CD14-positive monocyte (primary cell): Measurements from ENCODE around the gene EIF3K. TPM values are rescaled to one million over a fixed set of nuclear protein-coding genes. Genes with fewer than 3 reads are reported as not detected.
A peak's percentile ranks its signal among the peaks of the same experiment; 100 is the strongest.

Experiments
- DNase-seq, 3 donors: peaks; one replicate each; pipeline ENCODE4 v3.0.0-alpha.2; 2011 to 2022
- H2AFZ ChIP-seq: 2 replicates; pipeline ENCODE4 v1.6.0; 2012; ENCODE audit warnings: mild to moderate bottlenecking, low read depth, low read length, inconsistent platforms; ENCODE audit not compliant: insufficient read depth, poor library complexity, severe bottlenecking
- H3K27ac ChIP-seq, 2 donors: 1 replicate in 1 of 2; 2 replicates in 1 of 2; pipeline ENCODE4 v1.5.1; 2012 to 2013; ENCODE audit warnings: low read length in 2 of 2, control low read depth in 1 of 2, inconsistent platforms in 1 of 2, low read depth in 1 of 2, mild to moderate bottlenecking in 1 of 2
- H3K27me3 ChIP-seq, 2 donors: one replicate each; pipeline versions ENCODE4 v1.6.0 to v1.6.1; 2011 to 2013; ENCODE audit warnings: low read length in 2 of 2; ENCODE audit not compliant: control insufficient read depth in 2 of 2, insufficient read depth in 2 of 2
- H3K36me3 ChIP-seq, 2 donors: replicated peaks in 1 of 2; 1 replicate in 1 of 2; 2 replicates in 1 of 2; pipeline versions ENCODE4 v1.5.1 to v1.6.1; 2012 to 2013; ENCODE audit warnings: low read length in 2 of 2, control low read depth in 1 of 2, inconsistent platforms in 1 of 2, mild to moderate bottlenecking in 1 of 2; ENCODE audit not compliant: insufficient read depth in 2 of 2, control insufficient read depth in 1 of 2
- H3K4me1 ChIP-seq, 2 donors: 1 replicate in 1 of 2; 2 replicates in 1 of 2; pipeline versions ENCODE4 v1.5.1 to v1.6.1; 2012 to 2013; ENCODE audit warnings: low read length in 2 of 2, control low read depth in 1 of 2, inconsistent platforms in 1 of 2, mild to moderate bottlenecking in 1 of 2, moderate library complexity in 1 of 2; ENCODE audit not compliant: insufficient read depth in 2 of 2, control insufficient read depth in 1 of 2
- H3K4me2 ChIP-seq: replicated peaks from 2 replicates; pipeline ENCODE3; 2012; ENCODE audit warnings: low read length, moderate library complexity, mild to moderate bottlenecking; ENCODE audit not compliant: poor library complexity, severe bottlenecking; ENCODE audit errors: extremely low read depth
- H3K4me3 ChIP-seq, 3 experiments: fragments of 200-600 bp in 1 of 3; sonication (generic) in 1 of 3; replicated peaks in 1 of 3; 1 replicate in 2 of 3; 2 replicates in 1 of 3; pipeline ENCODE4 v1.5.1; 2011 to 2013; ENCODE audit warnings: low read length in 3 of 3, mild to moderate bottlenecking in 3 of 3, control low read depth in 2 of 3, low read depth in 2 of 3, inconsistent platforms in 1 of 3, moderate library complexity in 1 of 3
- H3K79me2 ChIP-seq: 2 replicates; pipeline ENCODE4 v1.6.0; 2012; ENCODE audit warnings: mild to moderate bottlenecking, control low read depth, inconsistent platforms, low read length, moderate library complexity; ENCODE audit not compliant: insufficient read depth
- H3K9ac ChIP-seq: 2 replicates; pipeline ENCODE4 v1.6.0; 2017; ENCODE audit warnings: low read length, mild to moderate bottlenecking; ENCODE audit not compliant: insufficient read depth, poor library complexity, severe bottlenecking
- H3K9me3 ChIP-seq, 2 donors: replicated peaks in 1 of 2; 1 replicate in 1 of 2; 2 replicates in 1 of 2; pipeline versions ENCODE4 v1.5.1 to v1.6.1; 2012 to 2013; ENCODE audit warnings: low read length in 2 of 2, control low read depth in 1 of 2; ENCODE audit not compliant: control insufficient read depth in 1 of 2, insufficient read depth in 1 of 2
- H4K20me1 ChIP-seq: 2 replicates; pipeline ENCODE4 v1.6.0; 2012; ENCODE audit warnings: mild to moderate bottlenecking, low read length, control low read depth, moderate library complexity; ENCODE audit not compliant: insufficient read depth
- H3K27ac Mint-ChIP-seq, 7 donors: one replicate each; pipeline ENCODE4 v1.8.0; 2020; ENCODE audit warnings: mild to moderate bottlenecking in 7 of 7, mixed read lengths in 7 of 7, moderate library complexity in 6 of 7, inconsistent platforms in 2 of 7
- H3K27me3 Mint-ChIP-seq, 3 donors: one replicate each; pipeline ENCODE4 v1.8.0; 2021 to 2022; ENCODE audit warnings: low read depth in 3 of 3, mild to moderate bottlenecking in 3 of 3, mixed read lengths in 3 of 3, moderate library complexity in 3 of 3, inconsistent platforms in 1 of 3
- H3K36me3 Mint-ChIP-seq, 2 donors: one replicate each; pipeline ENCODE4 v1.8.0; 2020; ENCODE audit warnings: mixed read lengths in 2 of 2, inconsistent platforms in 1 of 2, mild to moderate bottlenecking in 1 of 2
- H3K4me1 Mint-ChIP-seq: one replicate; pipeline ENCODE4 v1.8.0; 2020; ENCODE audit warnings: mild to moderate bottlenecking, mixed read lengths
- H3K4me3 Mint-ChIP-seq, 2 donors: one replicate each; pipeline ENCODE4 v1.8.0; 2020; ENCODE audit warnings: mild to moderate bottlenecking in 2 of 2, mixed read lengths in 2 of 2, moderate library complexity in 1 of 2
- H3K9me3 Mint-ChIP-seq, 7 donors: one replicate each; pipeline ENCODE4 v1.8.0; 2020 to 2022; ENCODE audit warnings: mixed read lengths in 7 of 7, mild to moderate bottlenecking in 6 of 7, moderate library complexity in 6 of 7, inconsistent platforms in 2 of 7
- WGBS: methylation state at CpG from one replicate; pipeline ENCODE4 v1.1.5; 2013; ENCODE audit warnings: missing lambda C conversion rate; ENCODE audit not compliant: insufficient coverage; 5-methylcytosine and 5-hydroxymethylcytosine counted together
- intact Hi-C, 2 donors: fragments of 100-400 bp; cut with micrococcal nuclease; formaldehyde crosslinking; loops; one replicate each; pipeline versions ENCODE4 v1.15.0 to v1.15.1; 2023
- polyA plus RNA-seq, 3 donors: library from polyadenylated mRNA; depleted of rRNA in 1 of 3; unstranded in 2 of 3; stranded (reverse) in 1 of 3; fragments of 300-500 nt in 2 of 3; fragments of >200 nt in 1 of 3; fragmentation: Illumina TruSeq in 2 of 3; gene quantifications; 1 replicate in 2 of 3; 2 replicates in 1 of 3; pipeline ENCODE4 v1.2.3, GENCODE V29; 2012 to 2021
- TF ChIP-seq, protein P1 (sequence below): fragments of 200-600 bp; IDR thresholded peaks from one replicate; pipeline ENCODE4 v1.8.0; 2022; ENCODE audit warnings: antibody characterized with exemption, mild to moderate bottlenecking

The EIF3K gene
- polyA plus RNA-seq, 3 donors: 326 to 1,088 (median 381) TPM

DNA sequence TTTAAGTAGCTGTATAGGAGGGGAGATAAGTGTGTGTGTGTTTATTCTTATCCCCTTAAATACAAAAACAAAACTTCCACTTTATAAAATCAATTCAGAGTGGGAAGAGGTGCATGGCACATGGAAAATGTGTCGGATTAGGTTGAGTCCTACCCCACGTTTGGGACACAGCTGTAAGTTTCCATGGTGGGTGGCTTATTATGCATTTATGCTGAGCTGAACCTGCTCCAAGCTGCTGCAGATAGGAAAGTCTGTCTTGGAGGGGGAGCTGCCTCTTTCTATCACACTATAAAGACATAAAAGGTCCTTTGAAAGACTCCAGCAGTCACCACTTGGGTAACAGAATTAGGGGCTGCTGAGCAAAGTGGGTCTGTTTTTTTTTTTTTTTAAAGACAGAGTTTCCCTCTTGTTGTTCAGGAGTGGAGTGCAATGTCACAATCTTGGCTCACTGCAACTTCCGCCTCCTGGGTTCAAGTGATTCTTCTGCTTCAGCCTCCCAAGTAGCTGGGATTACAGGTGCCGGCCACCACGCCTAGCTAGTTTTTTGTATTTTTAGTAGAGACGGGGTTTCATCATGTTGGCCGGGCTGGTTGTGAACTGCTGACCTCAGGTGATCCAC, 43.7 kb downstream of the EIF3K start:
- 74% methylated on average over 2 of the region's 7 CpGs for WGBS
- no peak overlapping the region for H2AFZ ChIP-seq
- intact Hi-C loops: no loop called here
- H3K36me3 Mint-ChIP-seq: peaks cover 18 to 29% of the 10 kb centered on the region in 2 donors
- no peaks in the 10 kb centered on the region for H3K27me3 ChIP-seq
- no peak overlapping the region for H3K4me3 Mint-ChIP-seq
- H3K4me1 ChIP-seq: peaks cover 57 to 67% of the 10 kb centered on the region in 2 donors
- H3K9me3 Mint-ChIP-seq: no peaks in the 10 kb centered on the region
- H3K79me2 ChIP-seq: peaks cover 100% of the 10 kb centered on the region
- peaks cover 0 to 15% of the 10 kb centered on the region in 2 donors for H3K36me3 ChIP-seq
- peak overlapping the region; percentile 62 to 88 (median 77) for H3K27ac Mint-ChIP-seq
- no peaks in the 10 kb centered on the region for H3K27me3 Mint-ChIP-seq
- H3K9me3 ChIP-seq: no peaks in the 10 kb centered on the region
- H3K4me1 Mint-ChIP-seq: peaks cover 71% of the 10 kb centered on the region
- H3K4me2 ChIP-seq: peak overlapping the region; percentile 8
- no peak overlapping the region for H3K9ac ChIP-seq
- H4K20me1 ChIP-seq: peaks cover 97% of the 10 kb centered on the region
- peak in 1 of 3 donors; percentile 27 for DNase-seq
- H3K4me3 ChIP-seq: peak overlapping the region in 1 of 3 experiments; percentile 4
- TF ChIP-seq, protein P1, sequence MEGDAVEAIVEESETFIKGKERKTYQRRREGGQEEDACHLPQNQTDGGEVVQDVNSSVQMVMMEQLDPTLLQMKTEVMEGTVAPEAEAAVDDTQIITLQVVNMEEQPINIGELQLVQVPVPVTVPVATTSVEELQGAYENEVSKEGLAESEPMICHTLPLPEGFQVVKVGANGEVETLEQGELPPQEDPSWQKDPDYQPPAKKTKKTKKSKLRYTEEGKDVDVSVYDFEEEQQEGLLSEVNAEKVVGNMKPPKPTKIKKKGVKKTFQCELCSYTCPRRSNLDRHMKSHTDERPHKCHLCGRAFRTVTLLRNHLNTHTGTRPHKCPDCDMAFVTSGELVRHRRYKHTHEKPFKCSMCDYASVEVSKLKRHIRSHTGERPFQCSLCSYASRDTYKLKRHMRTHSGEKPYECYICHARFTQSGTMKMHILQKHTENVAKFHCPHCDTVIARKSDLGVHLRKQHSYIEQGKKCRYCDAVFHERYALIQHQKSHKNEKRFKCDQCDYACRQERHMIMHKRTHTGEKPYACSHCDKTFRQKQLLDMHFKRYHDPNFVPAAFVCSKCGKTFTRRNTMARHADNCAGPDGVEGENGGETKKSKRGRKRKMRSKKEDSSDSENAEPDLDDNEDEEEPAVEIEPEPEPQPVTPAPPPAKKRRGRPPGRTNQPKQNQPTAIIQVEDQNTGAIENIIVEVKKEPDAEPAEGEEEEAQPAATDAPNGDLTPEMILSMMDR: no peak
- H3K27ac ChIP-seq: peak overlapping the region in 1 of 2 donors; percentile 68

DNA sequence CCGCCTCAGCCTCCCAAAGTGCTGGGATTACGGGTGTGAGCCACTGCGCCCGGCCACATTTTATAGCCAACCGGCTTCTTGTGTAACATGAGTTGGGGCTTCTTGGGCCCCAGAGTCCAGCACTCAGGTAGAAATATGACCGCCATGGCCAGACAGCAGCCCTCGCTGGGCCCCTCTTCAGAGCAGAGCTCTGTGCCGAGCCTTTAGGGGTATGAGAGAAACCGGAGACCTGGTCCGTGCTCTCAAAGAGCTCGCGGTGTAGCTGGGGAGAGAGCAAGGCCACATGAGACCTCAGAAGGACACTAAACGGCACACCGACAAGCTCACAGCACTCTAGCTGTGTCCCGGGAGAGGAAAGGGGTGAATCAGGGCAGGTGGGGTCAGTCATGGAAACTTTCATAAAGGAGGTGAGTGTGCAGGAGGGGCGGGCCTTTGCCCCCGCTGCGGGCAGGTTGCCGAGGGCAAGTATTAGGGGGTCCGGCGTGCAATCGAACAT, 44.2 kb downstream of the EIF3K start:
- Mint-ChIP-seq H3K4me3 (no peak overlapping the region), H3K4me1 (peaks cover 72% of the 10 kb centered on the region), H3K36me3 (peaks cover 12 to 27% of the 10 kb centered on the region in 2 donors), H3K9me3 (no peaks in the 10 kb centered on the region), H3K27ac (peak overlapping the region; percentile 51 to 88 (median 80)), H3K27me3 (no peaks in the 10 kb centered on the region)
- 91% methylated on average over 22 of the region's 22 CpGs for WGBS
- Histone ChIP-seq H3K36me3 (peaks cover 0 to 10% of the 10 kb centered on the region in 2 donors), H3K4me3 (no peak overlapping the region), H3K9ac (no peak overlapping the region), H3K27ac (peak overlapping the region; percentile 27 to 68), H3K4me1 (peaks cover 63 to 72% of the 10 kb centered on the region in 2 donors), H3K79me2 (peaks cover 100% of the 10 kb centered on the region), H3K4me2 (no peak overlapping the region), H4K20me1 (peaks cover 98% of the 10 kb centered on the region), H2AFZ (no peak overlapping the region), H3K9me3 (no peaks in the 10 kb centered on the region), H3K27me3 (no peaks in the 10 kb centered on the region)
- intact Hi-C loops: no loop called here
- TF ChIP-seq, protein P1: no peak
- no peak for DNase-seq
